ENCODE results near the gene RAET1G.

DNA sequence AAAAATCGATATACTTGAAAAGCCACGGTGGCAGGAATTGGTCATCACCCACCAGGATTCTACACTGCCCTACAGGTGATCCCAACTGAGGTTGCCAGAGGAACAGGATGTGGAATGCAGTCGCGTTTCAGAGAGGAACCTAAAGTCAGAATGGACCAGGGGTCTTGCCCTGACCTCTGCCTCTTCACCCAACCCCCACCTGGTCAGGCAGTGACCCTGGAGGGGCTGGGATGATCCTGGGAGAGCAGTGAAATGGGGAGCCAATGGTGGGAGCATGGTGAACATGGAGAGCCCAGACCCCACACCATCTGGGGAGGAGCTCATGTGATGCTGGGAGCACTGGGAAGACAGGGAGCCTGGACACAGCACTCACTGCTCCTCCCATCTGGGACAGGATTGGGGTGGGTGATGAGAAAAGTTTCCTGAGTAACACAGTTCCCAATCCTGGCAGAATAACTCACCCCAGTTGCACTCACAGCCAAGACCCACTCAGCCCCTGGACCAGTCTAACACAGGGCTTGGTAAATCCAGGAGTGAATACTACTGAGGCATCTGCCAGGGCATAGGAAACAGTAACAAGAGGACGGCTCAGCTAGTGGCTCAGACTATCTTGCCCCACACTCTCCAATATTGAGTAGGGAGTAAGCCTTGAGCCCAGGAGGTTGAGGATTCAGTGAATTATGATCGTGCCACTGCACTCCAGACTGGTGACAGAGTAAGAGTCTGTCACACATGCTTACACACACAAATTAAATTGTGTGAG, 17.2 kb upstream of the RAET1G start:
- no peak for TF ChIP-seq POLR2AphosphoS5 (IDR thresholded peaks at IDR 0.05; ENCODE audit: low read depth, low read length)
- TF ChIP-seq SIN3A (IDR thresholded peaks at IDR 0.05; ENCODE audit: borderline replicate concordance, insufficient read depth, low read length): no peak
- no peak for TF ChIP-seq TAF1 (IDR thresholded peaks at IDR 0.05; ENCODE audit: borderline replicate concordance, insufficient read depth, low read length)
- TF ChIP-seq REST (IDR thresholded peaks at IDR 0.05; ENCODE audit: insufficient read depth in 1 of 2, low read depth in 2 of 2, low read length in 2 of 2): no peak

Data from PFSK-1 (cell line).